Stimulated activated CD4-positive, alpha-beta T cell treated with anti-CD3 and anti-CD28 coated beads, Interleukin-15, amount 100 ng/mL, for 48 hours (primary cell): ENCODE measurements around the gene SCGB3A2.

ENCODE experiments used
- DNase-seq, 2 donors: peaks; one replicate each; pipeline ENCODE4 v3.0.0-alpha.2; 2020; ENCODE audit warnings: low read depth in 2 of 2

The SCGB3A2 gene, protein sequence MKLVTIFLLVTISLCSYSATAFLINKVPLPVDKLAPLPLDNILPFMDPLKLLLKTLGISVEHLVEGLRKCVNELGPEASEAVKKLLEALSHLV

DNA sequence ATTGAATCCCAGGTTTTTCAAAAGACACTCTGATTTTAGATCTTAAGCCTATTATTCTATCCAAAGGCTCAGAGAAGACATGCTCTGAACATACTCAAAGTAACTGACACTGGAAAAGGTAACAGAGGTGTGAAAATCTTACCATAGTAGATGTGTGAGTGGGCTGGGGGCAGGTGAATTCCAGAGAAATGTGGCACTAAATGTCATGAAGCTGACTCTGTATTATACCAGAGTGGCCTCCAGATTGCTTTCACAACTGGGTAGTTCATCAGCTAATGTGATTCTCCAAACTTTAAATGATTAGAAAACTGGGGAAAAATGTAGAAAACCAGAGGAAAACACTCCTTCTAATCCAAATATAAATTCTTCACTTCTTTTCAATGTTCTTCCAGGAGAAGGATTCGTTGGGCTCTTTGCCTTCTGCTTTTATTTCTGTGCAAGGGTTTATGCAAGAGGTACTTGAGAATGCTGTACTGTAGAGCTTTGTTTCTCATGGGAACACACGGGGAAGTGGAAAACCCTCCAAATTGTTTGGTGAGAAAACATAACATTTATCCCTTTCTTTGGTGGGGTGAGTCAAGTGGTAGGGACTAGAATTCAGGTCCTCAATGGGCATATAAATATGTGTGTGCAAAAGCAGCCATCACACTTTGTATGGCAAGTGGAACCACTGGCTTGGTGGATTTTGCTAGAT is at the start of gene SCGB3A2:
SCGB3A2 (plus strand) TSS at position 646 of the 694 bp plus-strand sequence. CDS start 93 bp downstream, outside the sequence.
- no peak for DNase-seq

DNA sequence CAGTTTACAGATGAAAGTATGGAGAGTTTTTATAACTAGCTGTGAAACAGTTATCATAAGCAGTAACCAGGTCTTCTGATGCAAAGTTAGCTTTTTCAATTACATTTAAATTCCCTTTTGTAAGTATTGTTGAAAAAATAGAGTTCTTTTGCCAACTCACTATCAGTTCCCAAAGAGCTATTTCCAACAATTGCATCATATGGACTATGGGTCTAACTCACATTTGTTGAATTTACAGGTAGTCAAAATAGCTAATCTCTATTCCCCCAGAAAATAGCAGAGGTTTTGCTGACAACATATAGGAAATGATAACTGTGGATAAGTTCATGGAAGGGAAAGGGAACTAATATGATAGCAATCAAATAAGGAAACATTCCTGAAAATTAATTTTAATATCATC is 48.5 kb upstream of the SCGB3A2 start:
- no peak for DNase-seq

DNA sequence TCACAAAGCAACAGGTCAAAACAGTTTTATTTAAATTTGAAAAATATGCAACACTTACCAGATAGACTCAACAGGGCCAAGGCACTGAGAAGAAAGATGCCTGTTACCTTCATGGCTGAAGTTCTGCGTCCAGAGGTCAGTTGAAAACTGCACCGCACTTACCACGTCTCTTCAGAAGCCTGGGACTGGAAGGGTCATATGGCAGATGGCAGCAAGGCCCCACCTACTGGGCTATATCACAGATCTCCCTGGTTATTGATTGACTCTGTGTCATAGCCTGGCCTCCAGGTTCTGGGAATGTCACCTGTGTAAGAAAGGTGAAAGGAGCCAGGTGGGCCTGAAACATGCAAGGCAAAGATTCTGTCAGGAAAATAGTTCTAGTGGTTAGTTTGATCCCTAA is 47.0 kb upstream of the SCGB3A2 start, which contains the start of gene SPINK1:
SPINK1 (minus strand) TSS at position 207 of the 400 bp plus-strand sequence; CDS start at position 113, 94 bp downstream.
- no peak for DNase-seq

DNA sequence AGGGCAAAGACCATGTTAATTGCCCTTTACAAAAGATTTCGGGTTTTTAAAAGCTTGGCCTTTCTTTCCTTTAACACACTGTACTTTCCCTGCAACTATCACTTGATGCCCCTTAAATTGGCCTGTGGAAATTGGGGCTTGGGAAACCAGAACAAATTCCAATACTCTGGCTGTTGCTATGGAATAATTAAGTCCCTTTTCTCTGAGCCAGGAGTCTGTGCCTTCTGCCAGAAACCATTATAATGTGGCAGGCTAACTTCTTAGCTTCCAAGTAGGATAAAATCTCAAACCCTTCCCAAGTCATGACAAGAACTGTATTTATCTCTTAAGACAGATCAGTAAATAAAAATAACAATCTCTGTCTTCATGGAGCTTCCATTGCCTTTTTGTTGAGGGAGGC is 46.0 kb upstream of the SCGB3A2 start:
- no peak for DNase-seq

DNA sequence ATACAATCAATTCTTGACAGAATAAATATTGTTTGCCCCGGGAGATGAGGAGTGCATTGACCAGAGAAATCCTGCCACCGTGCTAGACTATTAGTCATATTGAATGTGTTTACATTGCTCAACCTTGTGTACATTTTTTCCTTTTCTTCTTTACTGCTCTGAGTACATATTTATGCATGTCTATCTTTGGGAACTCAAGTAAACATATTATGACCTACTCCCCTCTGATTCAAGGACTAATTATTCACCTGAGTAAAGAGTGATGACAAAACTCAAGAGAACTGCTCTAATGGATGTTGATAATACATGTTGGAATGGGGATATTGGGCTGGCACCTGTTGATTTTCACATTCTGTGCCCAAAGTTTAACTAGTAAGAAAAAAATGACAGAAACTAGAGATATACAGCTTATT is 43.1 kb upstream of the SCGB3A2 start:
- DNase-seq, result no peak

DNA sequence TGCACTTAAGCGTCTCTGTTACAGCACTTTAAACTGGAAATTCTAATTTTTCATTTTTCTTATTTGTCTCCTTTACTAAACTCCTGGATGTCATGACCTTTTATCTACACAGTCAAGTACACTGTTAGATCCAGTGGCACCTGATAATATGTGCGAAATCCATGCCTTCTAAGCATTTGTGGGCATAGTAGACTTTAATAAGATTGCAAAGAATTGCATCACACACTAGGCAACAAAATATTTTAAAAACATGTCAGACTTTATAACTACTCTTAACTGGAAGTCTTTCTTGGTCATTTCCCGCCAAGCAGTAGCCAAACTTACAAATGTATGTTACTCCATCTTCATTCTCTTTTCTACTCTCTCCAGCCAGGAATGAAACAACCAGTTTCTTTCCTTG is 42.1 kb upstream of the SCGB3A2 start:
- no peak for DNase-seq

DNA sequence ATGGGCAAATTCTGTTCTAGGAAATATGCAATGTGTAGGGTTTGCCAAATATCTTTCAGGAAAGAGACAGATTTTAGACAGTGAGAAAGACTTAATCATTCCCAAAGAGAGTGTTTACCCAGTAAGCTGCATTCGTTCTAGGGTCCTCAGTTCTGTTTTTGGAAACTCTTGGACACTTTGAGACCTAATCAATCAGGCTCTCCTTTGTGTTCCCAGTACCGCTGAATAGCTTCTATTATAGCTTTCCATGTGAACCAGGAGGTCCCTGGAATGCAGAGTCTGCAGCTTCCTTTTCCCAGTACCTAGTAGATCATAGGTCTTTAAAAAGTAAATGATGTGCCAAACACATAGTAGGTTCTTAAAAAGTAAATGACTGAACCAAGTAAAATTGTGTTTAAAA is 35.6 kb upstream of the SCGB3A2 start:
- DNase-seq, result no peak

DNA sequence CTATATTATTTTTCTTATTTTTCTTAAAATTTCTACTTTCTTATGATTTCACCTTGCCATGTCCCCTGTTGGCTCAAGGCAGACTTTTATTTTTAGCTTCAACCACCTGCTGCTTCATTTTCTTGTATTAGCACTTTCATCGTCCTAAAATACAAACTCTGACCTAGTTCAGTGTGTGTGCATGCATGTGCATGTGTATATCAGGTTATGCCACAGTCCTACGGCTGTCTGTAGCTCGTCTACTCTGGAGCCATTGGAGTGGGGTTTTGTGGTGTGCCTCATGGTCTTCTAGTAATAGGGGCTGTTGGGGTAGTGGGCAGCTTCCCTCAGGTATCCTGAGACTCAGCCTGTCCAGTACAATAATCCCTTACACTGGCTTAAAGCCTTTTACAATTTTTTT is 33.7 kb upstream of the SCGB3A2 start:
- no peak for DNase-seq

DNA sequence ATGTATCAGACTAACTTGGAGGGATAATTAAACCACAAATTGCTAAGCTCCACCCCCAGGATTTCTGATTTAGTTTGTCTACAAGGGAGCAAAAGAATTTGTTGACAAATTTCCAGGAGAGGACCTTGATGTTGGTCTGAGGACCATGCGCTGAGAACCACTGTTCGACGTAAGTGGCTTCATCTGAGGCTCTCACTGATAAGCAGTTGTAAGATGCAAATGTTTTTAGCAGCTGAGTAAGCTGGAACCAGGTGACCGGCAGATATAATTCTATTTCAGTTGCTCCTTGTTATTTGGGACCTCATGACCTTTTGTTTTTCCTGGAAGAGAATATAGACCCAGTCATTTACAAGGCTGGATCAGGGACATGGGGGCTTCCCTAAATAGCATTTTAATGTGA is 32.9 kb upstream of the SCGB3A2 start:
- no peak for DNase-seq

DNA sequence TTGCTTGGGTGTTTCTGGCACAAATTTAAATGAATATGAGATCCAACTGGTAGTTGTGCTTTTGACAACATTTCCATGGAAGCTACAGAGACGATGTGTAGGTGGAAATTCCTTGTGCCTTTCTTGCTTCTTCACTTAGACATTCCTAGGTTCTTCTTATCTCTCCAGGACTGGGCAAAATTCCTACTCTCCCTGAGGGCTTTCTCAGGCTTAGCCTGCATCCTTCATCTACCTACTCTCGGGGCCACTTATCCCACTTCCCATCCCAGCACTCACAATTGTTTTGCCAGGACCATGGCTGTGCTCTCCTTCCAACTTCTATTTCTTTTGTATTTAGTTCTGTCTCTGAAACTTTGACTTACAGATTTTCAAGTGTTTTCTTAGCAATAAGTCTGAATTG is 29.3 kb upstream of the SCGB3A2 start:
- DNase-seq, result no peak

DNA sequence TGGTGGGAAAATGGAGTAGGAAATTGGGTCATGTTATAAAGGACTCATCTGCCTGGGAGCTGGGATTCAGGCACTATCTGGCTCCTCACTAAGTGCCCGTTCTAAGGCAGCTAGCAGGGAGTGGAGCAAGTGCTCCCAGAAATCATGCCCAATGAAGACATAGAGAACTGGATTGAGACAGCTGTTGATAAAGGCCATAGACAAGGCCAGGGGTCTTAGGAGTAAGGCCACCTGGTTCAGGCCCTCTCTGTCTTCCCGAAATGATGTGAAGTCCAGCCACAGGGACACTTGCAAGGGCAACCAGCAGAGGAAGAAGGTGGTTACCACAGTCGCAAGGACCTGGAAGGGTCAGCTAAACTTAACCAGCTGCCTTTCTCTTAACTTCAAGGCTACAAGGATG is 26.9 kb upstream of the SCGB3A2 start:
- DNase-seq, result no peak

DNA sequence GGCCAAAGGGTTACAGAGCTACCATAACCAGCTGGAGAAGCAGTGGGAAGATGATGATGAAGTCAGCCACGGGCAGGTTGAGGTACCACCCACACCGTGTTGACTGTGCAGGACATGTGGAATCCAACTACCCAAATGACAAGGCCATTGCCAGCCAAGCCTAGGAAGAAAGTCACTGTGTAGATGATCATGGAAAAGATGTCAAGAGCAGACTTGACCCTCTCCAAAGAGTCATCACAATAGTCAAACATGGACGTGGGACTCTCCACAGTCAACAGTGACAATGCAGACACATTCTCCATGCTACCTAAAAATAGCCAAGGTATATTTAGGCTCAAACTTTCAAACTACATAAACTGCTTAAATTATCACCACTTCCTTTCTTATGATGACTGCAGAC is 26.1 kb upstream of the SCGB3A2 start:
- DNase-seq, result no peak

DNA sequence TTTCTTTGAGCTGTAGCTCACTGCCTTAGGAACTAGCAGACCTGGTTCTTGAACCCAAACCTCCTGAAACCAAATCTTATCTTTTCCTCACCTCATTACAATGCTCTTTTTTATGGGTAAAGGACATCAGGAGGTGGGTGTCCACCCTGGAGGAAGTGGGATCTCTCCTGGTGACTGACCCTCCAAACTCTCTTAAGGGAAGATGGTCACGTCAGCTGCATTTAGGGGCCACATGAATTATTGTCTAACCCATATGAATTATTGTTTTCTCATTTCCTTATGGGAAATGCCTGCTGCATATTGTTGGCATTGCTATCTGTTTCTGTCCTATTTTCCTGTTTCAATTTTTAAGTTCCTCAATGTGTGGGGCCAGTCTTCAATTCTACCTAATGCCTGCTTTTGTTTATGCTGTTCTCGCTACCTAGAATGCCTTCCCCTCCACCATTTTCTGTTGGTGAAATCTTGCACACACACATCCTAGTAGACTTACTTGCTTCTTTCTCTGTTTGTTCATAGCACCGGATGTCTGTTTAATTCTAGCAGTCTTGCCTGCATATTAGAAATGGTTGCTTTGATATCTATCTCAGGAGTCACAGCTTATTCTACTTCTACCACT is 25.0 kb upstream of the SCGB3A2 start:
- DNase-seq, result no peak

DNA sequence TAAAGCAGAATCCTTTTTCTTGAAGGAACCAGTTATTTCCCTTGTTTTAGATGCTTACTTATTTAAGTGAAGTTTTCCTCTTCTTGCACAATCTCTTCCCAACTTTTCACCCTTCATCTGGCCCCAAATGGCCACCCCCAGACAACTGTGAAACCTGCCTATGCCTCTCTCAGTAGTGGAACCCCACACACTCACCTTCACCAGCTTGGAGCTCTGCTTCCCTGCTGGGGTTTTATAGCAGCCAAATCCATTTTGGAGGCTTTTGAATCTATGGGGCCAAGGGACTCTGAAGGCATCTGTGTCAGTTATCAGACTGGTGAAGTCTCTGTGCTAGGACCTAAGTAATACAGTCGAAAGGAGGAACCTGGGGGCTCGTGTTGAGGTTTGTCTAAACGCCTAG is 24.2 kb upstream of the SCGB3A2 start:
- no peak for DNase-seq

DNA sequence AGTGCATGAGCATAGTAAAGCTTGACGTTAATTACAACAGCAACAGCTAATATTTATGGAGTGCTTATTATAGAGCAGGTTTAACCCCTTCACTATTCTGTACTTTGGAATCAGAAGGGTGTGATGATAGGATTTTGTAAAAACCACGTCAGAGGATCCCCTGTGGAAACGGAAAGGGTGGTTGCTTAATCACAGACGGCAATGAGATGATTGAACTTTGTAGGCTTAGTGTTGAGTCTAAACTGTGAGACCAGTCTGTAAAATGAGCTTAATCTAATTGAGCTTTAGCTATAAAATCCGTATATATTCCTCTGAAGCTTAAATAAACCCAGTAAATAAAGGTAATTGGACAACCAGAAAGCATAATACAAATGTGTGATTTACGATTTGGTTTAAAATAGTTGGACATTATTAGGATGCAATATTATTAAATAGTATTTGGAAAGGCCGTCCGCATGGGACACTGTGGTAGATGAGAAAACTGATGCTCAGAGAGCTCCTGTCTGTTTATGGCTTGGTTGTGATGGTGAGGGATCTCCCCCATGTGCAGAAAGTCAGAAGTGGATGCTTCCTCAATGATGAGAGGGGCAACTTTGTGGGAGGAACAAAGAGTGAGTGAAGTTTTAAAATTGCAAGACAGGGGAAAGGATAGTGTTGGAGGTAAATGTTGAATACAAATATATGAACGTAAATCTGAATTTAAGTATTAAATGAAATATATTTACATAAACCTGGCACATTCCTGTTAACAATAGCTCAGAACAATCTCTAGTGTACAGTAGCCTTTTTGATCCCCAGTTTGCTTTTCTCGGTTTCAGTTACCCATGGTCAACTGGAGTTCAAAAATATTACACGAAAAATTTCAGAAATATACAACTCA is 23.4 kb upstream of the SCGB3A2 start:
- no peak for DNase-seq

DNA sequence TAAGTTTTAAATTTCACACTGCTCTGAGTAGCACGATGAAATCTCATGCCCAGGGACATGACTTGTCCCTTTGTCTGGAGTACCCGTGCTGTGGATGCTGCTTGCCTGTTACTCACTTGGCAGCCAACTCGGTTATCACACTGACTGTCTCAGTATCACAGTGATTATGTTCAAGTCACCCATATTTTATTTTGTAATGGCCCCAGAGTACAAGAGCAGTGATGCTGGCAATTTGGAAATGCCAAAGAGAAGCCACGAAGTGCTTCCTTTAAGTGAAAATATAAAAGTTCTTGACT is 22.8 kb upstream of the SCGB3A2 start:
- no peak for DNase-seq

DNA sequence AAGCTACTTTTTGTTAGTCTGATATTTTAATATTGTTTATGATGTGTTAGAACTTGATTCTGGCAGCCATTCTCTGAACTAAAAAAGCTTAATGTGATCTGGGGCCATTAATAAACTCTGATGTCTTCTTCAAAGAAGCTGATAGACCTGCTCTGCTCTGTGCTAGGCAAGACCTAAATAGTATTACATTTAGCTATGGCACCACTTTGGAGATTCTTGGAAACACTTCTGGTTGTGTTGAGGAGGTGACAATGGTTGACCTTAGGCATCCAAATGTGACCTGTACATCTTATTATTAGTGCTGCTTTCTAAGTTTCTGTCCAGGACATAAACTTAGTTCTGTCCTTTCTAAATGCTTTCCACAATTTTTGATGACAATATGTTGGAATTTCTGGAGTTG is 21.7 kb upstream of the SCGB3A2 start:
- no peak for DNase-seq

DNA sequence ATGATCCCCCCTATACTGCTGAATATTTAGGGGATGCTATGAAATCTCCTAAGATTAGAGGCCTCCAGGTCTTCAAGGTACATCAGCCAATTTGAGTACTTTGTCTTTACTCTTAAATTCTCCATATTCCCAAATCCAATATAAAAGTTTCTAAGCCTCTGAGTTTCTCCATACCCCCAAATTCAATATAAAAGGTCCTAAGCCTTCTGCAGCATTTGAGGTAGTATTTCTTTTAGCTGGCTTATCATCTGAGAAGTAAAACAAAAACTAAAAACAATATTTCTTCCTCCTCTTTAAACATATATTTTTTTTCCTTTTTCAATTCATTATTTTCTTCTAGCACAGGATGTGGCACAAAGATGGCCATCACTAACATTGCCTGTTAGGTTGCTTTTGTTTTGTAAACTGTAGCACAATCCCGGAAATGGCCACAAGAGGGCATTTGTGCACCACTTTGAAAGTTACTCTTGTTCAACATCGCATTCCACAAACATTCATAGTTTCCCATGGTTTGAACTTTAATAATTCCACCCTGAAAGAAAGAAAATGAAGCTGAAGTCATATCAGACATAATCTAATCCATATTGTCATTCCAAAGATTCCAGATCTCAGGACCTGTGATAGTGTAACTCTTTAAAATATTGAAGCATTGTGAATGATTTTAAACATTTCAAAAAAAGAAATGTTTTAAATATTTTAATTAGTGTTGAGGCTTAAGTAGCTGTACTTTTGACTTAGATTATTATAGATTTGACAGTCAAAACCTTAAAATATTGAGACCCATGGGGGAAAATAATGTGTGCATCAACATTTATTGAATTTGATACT is 21.0 kb upstream of the SCGB3A2 start:
- DNase-seq, result peak; percentile 1 to 25

DNA sequence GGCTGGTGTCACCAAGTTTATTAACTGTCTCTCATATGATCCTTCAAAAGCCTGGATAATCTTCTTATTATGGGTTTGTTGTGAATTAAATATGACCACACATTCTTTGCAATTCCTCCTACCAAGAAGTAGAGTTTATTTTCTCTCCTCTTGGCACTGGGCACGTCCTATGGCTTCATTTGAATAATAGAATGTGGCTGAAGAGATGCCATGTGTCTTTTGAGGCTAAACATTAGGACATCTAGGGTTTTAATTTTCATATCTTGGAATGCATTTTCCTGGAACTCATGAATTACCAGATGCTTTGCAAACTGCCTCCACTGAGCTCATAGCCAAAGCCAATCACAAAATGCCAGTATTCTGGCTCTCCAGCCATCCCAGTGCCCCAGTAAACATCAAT is 19.9 kb upstream of the SCGB3A2 start:
- DNase-seq, result no peak

DNA sequence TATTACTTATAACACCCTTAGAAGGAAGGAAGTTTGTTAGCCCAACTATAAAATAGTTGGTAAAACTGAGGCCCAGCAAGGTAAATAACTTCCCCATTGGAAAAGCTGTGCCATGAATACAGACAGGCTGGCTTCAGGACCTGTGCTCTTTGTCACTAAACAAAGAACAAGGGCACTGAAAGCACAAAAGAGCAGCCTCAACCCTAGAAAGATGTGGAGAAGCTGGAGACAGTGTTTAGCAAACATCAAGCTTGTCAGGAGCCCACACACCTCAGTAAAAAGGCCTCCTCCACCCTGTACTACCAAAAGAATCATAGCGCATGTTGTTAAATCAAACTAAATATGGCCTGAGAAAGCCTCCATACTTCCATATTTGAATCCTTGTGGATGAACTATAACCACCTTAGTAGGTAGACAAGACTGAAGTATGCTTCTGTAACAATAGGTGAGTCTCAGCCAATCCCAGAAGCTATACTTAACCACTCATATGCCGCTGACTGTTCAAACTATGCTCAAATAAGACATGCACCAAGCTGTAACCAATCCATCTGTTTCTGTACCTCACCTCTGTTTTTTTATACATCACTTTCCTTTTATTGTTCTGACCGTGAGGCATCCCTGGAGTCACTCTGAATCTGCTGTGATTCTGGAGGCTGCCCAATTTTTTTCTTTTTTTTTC is 18.4 kb upstream of the SCGB3A2 start:
- DNase-seq, result no peak

DNA sequence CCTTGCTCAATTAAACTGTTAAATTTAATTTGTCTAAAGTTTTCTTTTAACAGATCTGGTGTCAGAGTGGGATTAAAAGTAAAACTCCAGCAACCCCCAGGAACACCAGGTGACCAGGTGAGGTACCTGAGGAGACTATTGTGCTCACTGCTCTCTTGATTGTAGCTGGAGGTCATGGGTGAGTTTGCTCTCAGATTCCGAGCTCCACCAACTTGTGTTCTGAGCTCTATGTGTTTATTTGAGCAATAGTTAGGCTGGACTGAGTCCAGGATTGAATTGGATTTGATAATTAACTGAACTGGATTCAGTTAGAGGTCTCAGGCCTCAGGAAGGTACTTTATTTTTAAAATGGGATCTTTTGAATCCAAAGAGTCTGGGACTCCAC is 17.9 kb upstream of the SCGB3A2 start:
- no peak for DNase-seq
